ENCODE measurements around the gene TSHZ2. TPM values are rescaled to one million over a fixed set of nuclear protein-coding genes. Genes with fewer than 3 reads are reported as not detected.

Gene TSHZ2
- total RNA-seq, 1 experiment from 2014 or later, result 0.07 TPM

DNA sequence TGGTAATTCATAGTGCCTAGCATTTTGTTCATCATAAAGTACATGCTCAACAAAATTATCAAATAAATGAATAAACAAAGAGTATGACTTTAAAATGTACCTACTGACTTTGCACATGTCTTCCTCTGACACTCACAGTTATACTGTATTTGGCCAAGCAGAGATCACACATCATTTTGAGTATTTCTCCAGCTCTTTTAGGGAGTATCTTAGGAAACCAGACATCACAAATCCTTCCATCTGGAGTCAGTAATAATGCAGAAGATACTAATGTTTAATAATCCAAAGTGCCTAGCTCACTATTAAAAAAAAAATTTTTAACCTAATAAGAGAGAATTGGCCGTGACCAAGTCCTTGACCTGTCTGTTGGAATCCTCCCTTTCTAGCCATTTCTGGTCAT lies 466.9 kb downstream of the TSHZ2 start:
- no CpG with 5 or more reads among the region's 1 CpG for WGBS (ENCODE audit: extremely low coverage, insufficient read length, low lambda C conversion rate)
- peaks cover 0 to 3% (median 0%) of the 10 kb centered on the region in 3 experiments; a peak in 1 of 7 replicates for H3K36me3 Mint-ChIP-seq (ENCODE audit: insufficient read depth in 1 of 3, low read depth in 3 of 3)
- H4K5ac ChIP-seq (ENCODE audit: insufficient read length, low read depth, low read length), result no peak overlapping the region
- no peak overlapping the region for H2BK12ac ChIP-seq (ENCODE audit: insufficient read length, low read depth, low read length)
- no peak overlapping the region for H2BK120ac ChIP-seq (ENCODE audit: low read depth, low read length, poor library complexity, severe bottlenecking)
- no peaks in the 10 kb centered on the region; the same call in 1 of the 2 replicates for H3K27me3 Mint-ChIP-seq (ENCODE audit: low read depth)
- H3K4ac ChIP-seq (ENCODE audit: low read depth, low read length), result no peak overlapping the region
- no peak overlapping the region for H3K27ac ChIP-seq (ENCODE audit: insufficient read length, low read depth, low read length)
- H3K18ac ChIP-seq (ENCODE audit: insufficient read length, low read depth, low read length), result no peak overlapping the region
- no peak overlapping the region for H3K14ac ChIP-seq (ENCODE audit: insufficient read depth, low read length)
- H3K23me2 ChIP-seq (ENCODE audit: insufficient read length, low read depth, low read length, poor library complexity, severe bottlenecking), result no peaks in the 10 kb centered on the region
- no peaks in the 10 kb centered on the region for H3K4me1 Mint-ChIP-seq
- H3K9me3 Mint-ChIP-seq, result no peaks in the 10 kb centered on the region; a peak in 2 of 5 replicates
- H2AFZ ChIP-seq (ENCODE audit: low read length), result no peak overlapping the region
- no peak overlapping the region for H3K23ac ChIP-seq (ENCODE audit: insufficient read length, low read depth, low read length)
- no peak overlapping the region for H3K4me2 ChIP-seq (ENCODE audit: insufficient read depth, insufficient read length, low read length)
- no peak overlapping the region for H3K9ac ChIP-seq (ENCODE audit: extremely low read depth, insufficient read length, low read length)
- H4K91ac ChIP-seq (ENCODE audit: insufficient read length, low read depth, low read length), result no peak overlapping the region
- no peaks in the 10 kb centered on the region for H3K79me2 ChIP-seq (ENCODE audit: insufficient read depth, low read length)
- H3K56ac ChIP-seq (ENCODE audit: insufficient read length, low read depth, low read length), result no peak overlapping the region
- H3K4me1 ChIP-seq (ENCODE audit: insufficient read depth, low read length), result no peaks in the 10 kb centered on the region
- TF ChIP-seq, protein P1, sequence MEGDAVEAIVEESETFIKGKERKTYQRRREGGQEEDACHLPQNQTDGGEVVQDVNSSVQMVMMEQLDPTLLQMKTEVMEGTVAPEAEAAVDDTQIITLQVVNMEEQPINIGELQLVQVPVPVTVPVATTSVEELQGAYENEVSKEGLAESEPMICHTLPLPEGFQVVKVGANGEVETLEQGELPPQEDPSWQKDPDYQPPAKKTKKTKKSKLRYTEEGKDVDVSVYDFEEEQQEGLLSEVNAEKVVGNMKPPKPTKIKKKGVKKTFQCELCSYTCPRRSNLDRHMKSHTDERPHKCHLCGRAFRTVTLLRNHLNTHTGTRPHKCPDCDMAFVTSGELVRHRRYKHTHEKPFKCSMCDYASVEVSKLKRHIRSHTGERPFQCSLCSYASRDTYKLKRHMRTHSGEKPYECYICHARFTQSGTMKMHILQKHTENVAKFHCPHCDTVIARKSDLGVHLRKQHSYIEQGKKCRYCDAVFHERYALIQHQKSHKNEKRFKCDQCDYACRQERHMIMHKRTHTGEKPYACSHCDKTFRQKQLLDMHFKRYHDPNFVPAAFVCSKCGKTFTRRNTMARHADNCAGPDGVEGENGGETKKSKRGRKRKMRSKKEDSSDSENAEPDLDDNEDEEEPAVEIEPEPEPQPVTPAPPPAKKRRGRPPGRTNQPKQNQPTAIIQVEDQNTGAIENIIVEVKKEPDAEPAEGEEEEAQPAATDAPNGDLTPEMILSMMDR (conservative IDR thresholded peaks at IDR 0.05), result no peak
- no peak overlapping the region for H2BK15ac ChIP-seq (ENCODE audit: low read depth, low read length)
- no peak overlapping the region for H2AK5ac ChIP-seq (ENCODE audit: insufficient read length, low read length)
- no peaks in the 10 kb centered on the region for H3K9me3 ChIP-seq (ENCODE audit: control insufficient read depth, low read depth, low read length)
- no peaks in the 10 kb centered on the region; the same call in 1 of the 2 replicates for H3K27me3 ChIP-seq (ENCODE audit: insufficient read depth, low read length)
- no peak overlapping the region for H2BK20ac ChIP-seq (ENCODE audit: low read depth, low read length, poor library complexity, severe bottlenecking)
- no peak overlapping the region for H3K4me3 Mint-ChIP-seq
- H4K20me1 ChIP-seq (ENCODE audit: control insufficient read depth, insufficient read depth, insufficient read length), result no peaks in the 10 kb centered on the region
- H4K8ac ChIP-seq (replicated peaks; ENCODE audit: insufficient read length, low read depth, low read length), result no peak overlapping the region
- DNase-seq, result no peak
- H3K79me1 ChIP-seq (ENCODE audit: insufficient read depth, low read depth, low read length, poor library complexity, severe bottlenecking), result no peaks in the 10 kb centered on the region
- H2BK5ac ChIP-seq (ENCODE audit: insufficient read length, low read length), result no peak overlapping the region
- no peak overlapping the region for H3K27ac Mint-ChIP-seq
- H3T11ph ChIP-seq (ENCODE audit: low read length), result no peak overlapping the region

Data from H9 (cell line).